Measurements from ENCODE around the gene SHISA2. TPM values are rescaled to one million over a fixed set of nuclear protein-coding genes. Genes with fewer than 3 reads are reported as not detected.

Gene SHISA2
- total and polyA plus RNA-seq, 2 of the 8 experiments (the other 6 are each of a cell fraction or from before 2014, with no cell fraction given): 10.2 to 23.8 TPM

DNA sequence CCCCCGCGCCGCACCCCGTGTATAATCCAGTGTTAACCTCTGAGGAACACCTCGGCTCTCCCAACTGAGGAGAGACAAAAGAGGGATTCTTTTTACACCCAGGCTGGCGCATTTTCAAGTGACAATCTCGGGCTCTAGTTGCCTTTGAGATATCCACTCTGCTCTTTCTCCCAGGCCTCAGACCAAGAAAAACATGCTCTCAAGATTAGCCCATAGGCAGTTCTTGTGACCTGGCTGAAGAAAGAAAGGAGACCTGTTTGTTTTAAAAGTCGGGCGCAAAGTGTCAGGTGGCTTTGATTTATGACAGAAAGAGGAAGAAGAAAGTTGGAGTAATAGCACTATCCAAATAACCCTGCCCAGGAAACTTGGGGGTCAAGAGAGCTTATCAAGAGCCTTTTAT, 27.3 kb downstream of the SHISA2 start:
- H2BK20ac ChIP-seq (ENCODE audit: low read length): no peak overlapping the region
- peaks cover 0 to 14% (median 4%) of the 10 kb centered on the region in 4 experiments; a peak in 5 of 7 replicates for H3K4me1 ChIP-seq (replicated peaks in 1 of 4; ENCODE audit: control insufficient read depth in 3 of 4, insufficient read depth in 4 of 4, low read length in 3 of 4)
- no peak overlapping the region for H3K18ac ChIP-seq (ENCODE audit: extremely low read depth, low read length)
- H3K27me3 ChIP-seq (replicated peaks in 1 of 4; ENCODE audit: control insufficient read depth in 3 of 4, extremely low read depth in 1 of 4, insufficient read depth in 3 of 4, low read length in 3 of 4): no peaks in the 10 kb centered on the region
- H4K8ac ChIP-seq (ENCODE audit: extremely low read depth, insufficient read depth, low read length): no peak overlapping the region
- DNase-seq (ENCODE audit: low read depth in 1 of 2, low spot score in 2 of 2) (peak in 1 of 2 experiments; percentile 37), FAIRE-seq (no peak)
- ChIA-PET POLR2A (ENCODE audit: partially characterized antibody) (interaction anchor here (1.0 kb wide), 1 partner anchor 26 kb away, joined by 4 read pairs; no protein-coding TSS in a partner anchor), CTCF (ENCODE audit: partially characterized antibody) (interaction anchor here (1.0 to 9.2 kb wide), 3 partner anchors 13 to 196 kb away, joined by 3 to 53 read pairs (median 4); no protein-coding TSS in a partner anchor)
- H3K23ac ChIP-seq (ENCODE audit: insufficient read length): no peak overlapping the region
- H2BK15ac ChIP-seq (ENCODE audit: low read length): no peak overlapping the region
- no peaks in the 10 kb centered on the region for H3K9me3 ChIP-seq (ENCODE audit: insufficient read depth in 2 of 2, low read depth in 1 of 2, low read length in 1 of 2)
- H3K36me3 ChIP-seq (ENCODE audit: control insufficient read depth in 2 of 4, insufficient read depth in 4 of 4, low read length in 3 of 4): no peaks in the 10 kb centered on the region
- no peak overlapping the region for H2AK5ac ChIP-seq (ENCODE audit: low read depth, low read length)
- H3K14ac ChIP-seq (ENCODE audit: insufficient read length): no peak overlapping the region
- H3K56ac ChIP-seq (replicated peaks; ENCODE audit: insufficient read length, low read depth, low read length): no peak overlapping the region
- no peak overlapping the region for H3K9ac ChIP-seq (replicated peaks in 1 of 4; ENCODE audit: extremely low read depth in 1 of 4, low read depth in 3 of 4, low read length in 3 of 4)
- H4K5ac ChIP-seq (ENCODE audit: insufficient read length, low read depth, low read length): no peak overlapping the region
- no peaks in the 10 kb centered on the region for H3K79me1 ChIP-seq (ENCODE audit: low read depth, low read length)
- TF ChIP-seq PHF8 (conservative IDR thresholded peaks at IDR 0.05; ENCODE audit: low read depth, low read length) (no peak), MAFK (IDR thresholded peaks at IDR 0.05; ENCODE audit: low read depth, low read length) (no peak), CHD2 (IDR thresholded peaks at IDR 0.05; ENCODE audit: low read length) (no peak), SRF (IDR thresholded peaks at IDR 0.05; ENCODE audit: low read depth, low read length) (no peak), SAP30 (IDR thresholded peaks at IDR 0.05; ENCODE audit: insufficient read depth, insufficient replicate concordance, low read length) (no peak)
- H2AFZ ChIP-seq (ENCODE audit: low read length): no peak overlapping the region
- WGBS, 2 experiments (ENCODE audit: extremely low coverage in 1 of 2, insufficient coverage in 1 of 2, insufficient read length in 1 of 2, insufficient replicate concordance in 2 of 2, low coverage in 1 of 2, low lambda C conversion rate in 2 of 2, missing lambda C conversion rate in 1 of 2): 86% methylated on average over 9 of the region's 9 CpGs; no CpG with 5 or more reads in 1 of the 2 experiments
- H3K79me2 ChIP-seq (ENCODE audit: control insufficient read depth in 1 of 2, insufficient read depth in 2 of 2, low read length in 2 of 2): no peaks in the 10 kb centered on the region
- H3K23me2 ChIP-seq (ENCODE audit: low read depth, low read length): no peaks in the 10 kb centered on the region
- no peak overlapping the region for H3K4ac ChIP-seq (replicated peaks; ENCODE audit: insufficient read length, low read depth, low read length)
- H3K4me3 ChIP-seq (ENCODE audit: extremely low read depth in 1 of 4, insufficient read depth in 2 of 4, low read depth in 3 of 4, low read length in 4 of 4): no peak overlapping the region
- H4K91ac ChIP-seq (replicated peaks; ENCODE audit: insufficient read length, low read length): no peak overlapping the region
- H2BK12ac ChIP-seq (ENCODE audit: low read depth, low read length): no peak overlapping the region
- H3K4me2 ChIP-seq (ENCODE audit: insufficient read depth in 1 of 2, low read depth in 2 of 2, low read length in 2 of 2): no peak overlapping the region
- H3K27ac ChIP-seq (ENCODE audit: low read depth, low read length): no peak overlapping the region
- no peak overlapping the region for H2BK120ac ChIP-seq (replicated peaks; ENCODE audit: low read depth, low read length)
- H2BK5ac ChIP-seq (ENCODE audit: low read depth, low read length): no peak overlapping the region
- H4K20me1 ChIP-seq (replicated peaks in 1 of 2; ENCODE audit: control insufficient read depth in 1 of 2, insufficient read depth in 2 of 2, low read length in 2 of 2): no peaks in the 10 kb centered on the region
